Astrocyte of the cerebellum (primary cell): ENCODE results near the gene ARHGAP9.
"Not testable (repeated sequence)": the region's sequence is repeated elsewhere in the genome, so short reads cannot be mapped to it uniquely, and the experiment has no call there.

Experiments used
- DNase-seq: peaks from one replicate; pipeline ENCODE4 v3.0.0-alpha.2; 2011; ENCODE audit warnings: low read depth
- H3K4me3 ChIP-seq: 2 replicates; pipeline ENCODE4 v1.5.1; 2011; ENCODE audit warnings: mild to moderate bottlenecking, low read depth, low read length, moderate library complexity
- CTCF ChIP-seq: IDR thresholded peaks from 2 replicates; pipeline ENCODE4 v1.5.1; 2012; ENCODE audit warnings: low read length, low read depth, moderate library complexity, mild to moderate bottlenecking; ENCODE audit errors: missing control alignments
- in situ Hi-C: cut with HindIII; loops from 2 replicates; pipeline ENCODE4 v1.10.0; 2017; ENCODE audit warnings: low sequenced_read_pairs

ARHGAP9 gene

DNA sequence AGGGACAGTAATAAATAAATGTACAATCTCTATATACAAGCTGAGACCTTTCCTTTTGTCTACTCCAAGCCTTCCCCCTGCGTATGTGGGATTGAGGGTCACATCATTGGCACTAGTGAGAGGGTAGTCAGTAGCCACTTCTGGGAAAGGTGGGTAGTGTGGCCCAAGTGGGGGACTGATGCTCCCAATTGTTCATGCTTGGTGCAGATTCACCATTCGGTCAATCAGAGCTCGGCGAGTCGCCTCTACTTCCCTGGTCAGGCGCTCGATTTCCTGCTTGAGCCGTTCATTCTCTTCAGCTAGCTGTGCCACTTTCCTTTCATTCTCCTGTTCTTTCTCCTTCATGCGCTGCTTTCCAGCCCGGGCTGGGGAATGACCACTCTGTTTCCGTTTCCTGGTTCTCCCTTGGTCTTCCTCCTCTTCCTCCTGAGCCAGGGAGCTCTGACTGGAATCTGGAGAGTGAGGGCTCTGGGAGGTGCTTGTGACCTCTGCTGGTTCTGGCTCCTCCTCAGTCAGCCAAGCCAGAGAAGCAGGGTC is 37.0 kb upstream of the ARHGAP9 start:
- no peak for TF ChIP-seq CTCF
- no peak overlapping the region for H3K4me3 ChIP-seq
- in situ Hi-C loops: no loop called here
- DNase-seq: no peak

- no peak for TF ChIP-seq CTCF
- DNase-seq: no peak
- H3K4me3 ChIP-seq: no peak overlapping the region
- in situ Hi-C loops: no loop called here
Measured at GRCh38 chr12:57515934-57516541, 36.4 kb upstream of the ARHGAP9 start.

DNA sequence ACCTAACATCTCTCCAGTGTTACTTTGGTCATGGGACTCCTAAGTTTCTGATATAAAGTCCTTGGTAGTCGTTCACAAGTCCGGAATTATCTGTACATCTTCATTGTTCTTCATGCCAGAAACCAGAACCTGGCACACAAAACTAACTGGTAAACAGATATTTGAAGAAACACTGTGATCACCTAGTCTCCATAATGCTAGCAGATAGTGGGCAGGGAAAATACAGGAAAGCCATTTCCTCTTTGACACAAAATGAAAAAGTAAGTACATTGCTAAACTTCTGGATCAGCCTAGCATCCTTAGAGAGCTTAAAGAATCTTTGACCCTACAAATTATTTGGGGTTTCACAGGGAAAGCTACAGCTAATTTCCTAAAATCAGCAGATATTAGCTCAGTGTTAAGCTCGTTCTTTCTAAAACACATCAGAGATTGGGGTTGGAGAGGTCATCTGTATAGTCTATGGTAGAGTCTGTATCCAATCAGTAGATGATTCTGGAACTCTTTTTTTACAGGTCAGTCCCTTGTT is 35.8 kb upstream of the ARHGAP9 start:
- in situ Hi-C loops: no loop called here
- H3K4me3 ChIP-seq: no peak overlapping the region
- DNase-seq: no peak
- no peak for TF ChIP-seq CTCF

DNA sequence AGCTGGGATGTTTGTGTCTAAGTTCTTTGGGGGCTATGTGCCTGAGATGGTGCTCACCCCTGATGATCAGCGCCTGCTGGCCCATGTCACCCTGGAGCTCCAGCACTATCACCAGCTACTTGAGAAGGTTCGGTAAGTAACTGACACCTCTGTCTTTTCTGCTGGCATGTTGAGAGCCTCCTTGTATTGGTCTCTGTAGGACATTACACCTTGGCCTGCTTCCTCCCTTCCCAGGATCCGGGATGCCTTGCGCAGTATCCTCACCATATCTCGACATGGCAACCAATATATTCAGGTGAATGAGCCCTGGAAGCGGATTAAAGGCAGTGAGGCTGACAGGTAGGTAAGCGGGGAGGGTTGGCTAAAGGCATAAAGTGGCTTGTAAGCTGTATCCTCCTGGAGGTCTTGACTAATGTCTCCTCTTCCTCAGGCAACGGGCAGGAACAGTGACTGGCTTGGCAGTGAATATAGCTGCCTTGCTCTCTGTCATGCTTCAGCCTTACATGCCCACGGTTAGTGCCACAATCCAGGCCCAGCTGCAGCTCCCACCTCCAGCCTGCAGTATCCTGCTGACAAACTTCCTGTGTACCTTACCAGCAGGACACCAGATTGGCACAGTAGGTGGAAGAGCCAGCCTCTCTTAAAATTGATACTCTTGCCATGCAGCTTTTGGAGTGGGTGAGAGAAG is 35.2 kb upstream of the ARHGAP9 start:
- H3K4me3 ChIP-seq: no peak overlapping the region
- TF ChIP-seq CTCF: no peak
- DNase-seq: no peak
- in situ Hi-C loops: no loop called here

GRCh38 chr12:57514246-57514645 is 34.6 kb upstream of the ARHGAP9 start:
- in situ Hi-C loops, DNase-seq: not testable (repeated sequence)

DNA sequence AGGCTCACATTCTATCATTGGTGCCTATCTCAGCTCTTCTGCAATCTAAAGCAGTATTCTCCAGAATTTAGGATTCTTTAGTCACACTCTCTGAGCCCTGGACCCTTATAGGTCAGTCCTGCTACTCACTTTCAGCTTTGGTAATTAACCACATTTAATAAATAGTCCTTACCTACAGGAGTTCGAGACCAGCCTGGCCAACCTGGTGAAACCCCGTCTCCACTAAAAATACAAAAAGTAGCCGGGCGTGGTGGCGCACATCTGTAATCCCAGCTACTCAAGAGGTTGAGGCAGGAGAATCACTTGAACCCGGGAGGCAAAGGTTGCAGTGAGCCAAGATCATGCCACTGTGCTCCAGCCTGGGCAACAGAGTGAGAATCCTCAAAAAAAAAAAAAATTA is 34.0 kb upstream of the ARHGAP9 start:
- DNase-seq, H3K4me3 ChIP-seq, in situ Hi-C loops: not testable (repeated sequence)

More at GRCh38 chr12:57514246-57514645, 34.6 kb upstream of the ARHGAP9 start:
- not testable (repeated sequence) for H3K4me3 ChIP-seq

DNA sequence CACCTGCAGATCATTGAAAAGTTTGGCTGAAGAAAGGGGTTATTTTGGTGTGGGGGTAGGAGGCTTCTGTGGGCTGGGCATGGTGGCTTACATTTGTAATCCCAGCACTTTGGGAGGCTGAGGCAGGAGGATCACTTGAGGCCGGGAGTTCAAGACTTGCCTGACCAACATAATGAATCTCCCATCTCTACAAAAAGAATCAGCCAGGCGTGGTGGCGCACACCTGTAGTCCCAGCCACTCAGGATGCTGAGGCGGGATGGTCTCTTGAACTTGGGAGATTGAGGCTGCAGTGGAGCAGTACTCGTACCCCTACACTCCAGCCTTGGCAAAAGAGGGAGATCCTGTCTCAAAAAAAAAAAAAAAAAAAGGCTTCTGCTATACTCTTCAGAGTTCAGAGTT is 33.6 kb upstream of the ARHGAP9 start:
- in situ Hi-C loops: no loop called here
- no peak for TF ChIP-seq CTCF

More for the DNA sequence above, 33.6 kb upstream of the ARHGAP9 start:
- no peak overlapping the region for H3K4me3 ChIP-seq
- DNase-seq: no peak
